Activated CD4-positive, alpha-beta T cell treated with anti-CD3 and anti-CD28 coated beads, Interleukin-2, amount 10 ng/mL, durations not matched to agents 7 days and 5 days (primary cell): Measurements from ENCODE around the gene STAM. TPM values are rescaled to one million over a fixed set of nuclear protein-coding genes. Genes with fewer than 3 reads are reported as not detected.

Experiments used
- CTCF ChIA-PET: fragments of 350-600 bp; sonication (Branson Sonifier 250); formaldehyde crosslinking; loops from one replicate; lab custom pipeline; 2021; ENCODE audit warnings: antibody characterized with exemption; lab: Charles Lee
- POLR2A ChIA-PET: fragments of 350-600 bp; sonication (Branson Sonifier 250); formaldehyde crosslinking; loops from one replicate; lab custom pipeline; 2021; ENCODE audit warnings: antibody characterized with exemption; lab: Charles Lee
- DNase-seq: peaks from one replicate; pipeline ENCODE4 v3.0.0-alpha.2; 2020
- H3K27ac Mint-ChIP-seq: one replicate; pipeline ENCODE4 v1.8.0; 2021; ENCODE audit warnings: mild to moderate bottlenecking, moderate library complexity, mixed read lengths
- H3K27me3 Mint-ChIP-seq: one replicate; pipeline ENCODE4 v1.8.0; 2021; ENCODE audit warnings: mixed read lengths
- H3K36me3 Mint-ChIP-seq: one replicate; pipeline ENCODE4 v1.8.0; 2021; ENCODE audit warnings: low read depth, mixed read lengths
- H3K4me1 Mint-ChIP-seq: one replicate; pipeline ENCODE4 v1.8.0; 2021; ENCODE audit warnings: mixed read lengths
- H3K4me3 Mint-ChIP-seq: one replicate; pipeline ENCODE4 v1.8.0; 2021; ENCODE audit warnings: mild to moderate bottlenecking, moderate library complexity, mixed read lengths
- H3K9me3 Mint-ChIP-seq: one replicate; pipeline ENCODE4 v1.8.0; 2021; ENCODE audit warnings: mixed read lengths
- total RNA-seq, 2 experiments: library from RNA; stranded (reverse); gene quantifications; one replicate each; pipeline ENCODE4 v1.2.3, GENCODE V29; 2021

Gene STAM
- total RNA-seq, 2 experiments from 2014 or later = 16.6 to 23.8 TPM

DNA sequence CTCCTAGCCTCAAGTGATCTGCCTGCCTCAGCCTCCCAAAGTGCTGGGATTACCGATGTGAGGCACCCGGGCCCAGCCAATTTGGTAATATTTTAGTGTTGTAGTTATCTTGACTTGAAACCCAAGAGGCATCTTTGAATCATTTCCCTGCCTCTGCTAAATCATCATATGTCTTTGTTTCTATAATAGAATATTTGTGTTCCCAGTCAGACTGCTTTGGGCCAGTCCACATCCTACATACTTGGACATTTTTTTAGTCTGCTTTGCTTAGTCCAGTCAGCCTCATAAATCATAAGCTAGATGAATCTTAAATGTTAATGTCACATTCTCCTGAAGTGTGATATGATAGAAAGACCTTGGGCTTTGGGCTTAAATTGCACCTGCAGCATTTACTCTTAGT, 5.9 kb downstream of the STAM start:
- peaks cover 34% of the 10 kb centered on the region for H3K9me3 Mint-ChIP-seq

DNA sequence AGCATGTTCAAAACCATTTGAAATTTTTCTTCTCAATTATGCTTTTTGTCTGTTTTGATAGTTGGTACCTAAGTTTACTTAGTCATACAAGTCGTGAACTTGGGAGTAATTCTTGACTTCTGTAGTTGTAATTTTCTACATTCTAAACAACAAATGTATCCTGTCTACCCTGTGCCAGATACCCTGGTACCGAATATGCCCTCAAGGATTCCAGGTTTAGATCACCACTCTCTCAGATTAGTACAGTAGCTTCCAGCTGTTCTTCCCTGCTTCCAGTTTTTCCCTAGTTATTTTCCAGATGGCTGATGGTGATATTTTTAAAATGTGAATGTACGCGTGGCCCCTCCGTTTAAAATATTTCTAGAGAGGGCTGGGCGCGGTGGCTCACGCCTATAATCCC, 6.5 kb downstream of the STAM start:
- H3K9me3 Mint-ChIP-seq = peaks cover 37% of the 10 kb centered on the region
- DNase-seq = no peak
- peaks cover 73% of the 10 kb centered on the region for H3K36me3 Mint-ChIP-seq
- no peaks in the 10 kb centered on the region for H3K27me3 Mint-ChIP-seq
- H3K4me3 Mint-ChIP-seq = no peak overlapping the region
- ChIA-PET CTCF (no interaction called here), POLR2A (no interaction called here)
- H3K27ac Mint-ChIP-seq = no peak overlapping the region
- H3K4me1 Mint-ChIP-seq = peaks cover 65% of the 10 kb centered on the region

More for the DNA sequence above, 5.9 kb downstream of the STAM start:
- no peak overlapping the region for H3K27ac Mint-ChIP-seq
- peaks cover 69% of the 10 kb centered on the region for H3K36me3 Mint-ChIP-seq
- H3K4me3 Mint-ChIP-seq = no peak overlapping the region
- ChIA-PET POLR2A (no interaction called here), CTCF (no interaction called here)
- DNase-seq = no peak
- H3K4me1 Mint-ChIP-seq = peaks cover 63% of the 10 kb centered on the region
- no peaks in the 10 kb centered on the region for H3K27me3 Mint-ChIP-seq

- Mint-ChIP-seq H3K4me1 (peaks cover 63% of the 10 kb centered on the region), H3K36me3 (peaks cover 84% of the 10 kb centered on the region), H3K27ac (no peak overlapping the region), H3K27me3 (no peaks in the 10 kb centered on the region), H3K9me3 (peaks cover 42% of the 10 kb centered on the region), H3K4me3 (no peak overlapping the region)
- POLR2A ChIA-PET = no interaction called here
- DNase-seq = no peak
- CTCF ChIA-PET = interaction anchor here (0.9 kb wide), 1 partner anchor 10 kb away, joined by 4 read pairs; no protein-coding TSS in a partner anchor
These were observed 7.9 kb downstream of the STAM start for GRCh38 chr10:17651896-17652295.

GRCh38 chr10:17652585-17652984, 8.6 kb downstream of the STAM start:
- ChIA-PET CTCF (interaction anchor here (1.2 kb wide), 1 partner anchor 9 kb away, joined by 3 read pairs; the partner anchor contains the start of gene STAM), POLR2A (no interaction called here)
- peaks cover 43% of the 10 kb centered on the region for H3K9me3 Mint-ChIP-seq
- H3K27ac Mint-ChIP-seq = no peak overlapping the region
- H3K4me1 Mint-ChIP-seq = peaks cover 60% of the 10 kb centered on the region
- H3K27me3 Mint-ChIP-seq = no peaks in the 10 kb centered on the region
- no peak for DNase-seq
- H3K36me3 Mint-ChIP-seq = peaks cover 83% of the 10 kb centered on the region
- no peak overlapping the region for H3K4me3 Mint-ChIP-seq

DNA sequence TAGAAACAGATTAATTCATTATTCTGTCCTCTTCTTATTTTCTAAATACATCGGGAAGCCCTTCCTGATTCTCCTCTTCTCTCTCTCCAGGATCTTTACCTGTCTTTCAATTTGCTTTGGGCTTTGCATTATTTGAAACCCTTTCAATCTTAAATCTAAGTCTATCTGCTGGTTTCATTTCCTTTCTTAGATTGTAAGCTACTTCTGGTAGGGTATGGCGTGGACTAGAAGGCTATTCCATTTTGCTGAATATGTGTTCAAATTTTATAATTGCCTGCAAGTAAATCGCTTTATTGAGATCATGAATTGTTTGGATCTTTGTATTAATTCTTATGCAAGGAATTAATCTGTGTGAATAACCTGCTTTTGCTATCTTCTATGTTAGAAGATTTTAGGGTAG, 11.1 kb downstream of the STAM start:
- Mint-ChIP-seq H3K4me1 (peaks cover 45% of the 10 kb centered on the region), H3K4me3 (no peak overlapping the region), H3K36me3 (peaks cover 65% of the 10 kb centered on the region), H3K9me3 (peaks cover 39% of the 10 kb centered on the region), H3K27ac (no peak overlapping the region), H3K27me3 (no peaks in the 10 kb centered on the region)
- CTCF ChIA-PET = no interaction called here
- POLR2A ChIA-PET = interaction anchor here (0.7 kb wide), 1 partner anchor 539 kb away, joined by 3 read pairs; no protein-coding TSS in a partner anchor
- no peak for DNase-seq

GRCh38 chr10:17655567-17656146, 11.7 kb downstream of the STAM start:
- no peak for DNase-seq
- Mint-ChIP-seq H3K4me3 (no peak overlapping the region), H3K36me3 (peaks cover 61% of the 10 kb centered on the region), H3K27ac (no peak overlapping the region), H3K4me1 (peaks cover 39% of the 10 kb centered on the region), H3K9me3 (peaks cover 36% of the 10 kb centered on the region), H3K27me3 (no peaks in the 10 kb centered on the region)
- ChIA-PET POLR2A (interaction anchor here (0.7 kb wide), 1 partner anchor 538 kb away, joined by 3 read pairs; no protein-coding TSS in a partner anchor), CTCF (no interaction called here)

DNA sequence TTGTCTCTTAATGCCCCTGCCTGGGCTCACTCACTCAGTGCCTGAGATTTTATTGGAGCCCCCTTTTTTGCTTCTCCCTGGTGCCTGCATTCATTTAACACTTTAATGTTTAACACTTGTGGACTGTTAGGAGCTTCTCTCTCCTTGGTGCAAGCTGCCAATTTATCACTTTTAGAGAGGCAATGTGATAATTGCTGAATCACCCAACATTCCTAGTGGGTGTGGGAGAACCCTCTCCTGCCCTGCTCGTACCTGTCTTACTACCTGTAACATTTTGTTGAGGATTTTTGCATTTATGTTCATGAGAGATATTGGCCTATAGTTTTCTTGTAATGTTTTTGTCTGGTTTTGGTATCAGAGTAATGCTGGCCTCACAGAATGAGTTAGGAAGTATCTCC, 13.2 kb downstream of the STAM start:
- POLR2A ChIA-PET = no interaction called here
- no peak overlapping the region for H3K27ac Mint-ChIP-seq

GRCh38 chr10:17659365-17659764, 15.4 kb downstream of the STAM start:
- H3K4me3 Mint-ChIP-seq = no peak overlapping the region

More for the DNA sequence above, 13.2 kb downstream of the STAM start:
- H3K36me3 Mint-ChIP-seq = peaks cover 60% of the 10 kb centered on the region
- H3K27me3 Mint-ChIP-seq = no peaks in the 10 kb centered on the region
- peaks cover 30% of the 10 kb centered on the region for H3K9me3 Mint-ChIP-seq
- no peak overlapping the region for H3K4me3 Mint-ChIP-seq
- DNase-seq = no peak
- peaks cover 32% of the 10 kb centered on the region for H3K4me1 Mint-ChIP-seq
- CTCF ChIA-PET = interaction anchor here (0.9 to 1.0 kb wide), 2 partner anchors 15 to 81 kb away, joined by 3 read pairs; no protein-coding TSS in a partner anchor

GRCh38 chr10:17660921-17661320, 17.0 kb downstream of the STAM start:
- POLR2A ChIA-PET = no interaction called here
- CTCF ChIA-PET = no interaction called here
- Mint-ChIP-seq H3K4me1 (peaks cover 25% of the 10 kb centered on the region), H3K27ac (no peak overlapping the region), H3K4me3 (no peak overlapping the region), H3K27me3 (no peaks in the 10 kb centered on the region), H3K36me3 (peaks cover 38% of the 10 kb centered on the region), H3K9me3 (peaks cover 8% of the 10 kb centered on the region)
- no peak for DNase-seq

More at GRCh38 chr10:17659365-17659764, 15.4 kb downstream of the STAM start:
- POLR2A ChIA-PET = no interaction called here
- no peak overlapping the region for H3K27ac Mint-ChIP-seq
- no peak for DNase-seq
- CTCF ChIA-PET = no interaction called here
- peaks cover 40% of the 10 kb centered on the region for H3K4me1 Mint-ChIP-seq
- peaks cover 15% of the 10 kb centered on the region for H3K9me3 Mint-ChIP-seq
- H3K36me3 Mint-ChIP-seq = peaks cover 52% of the 10 kb centered on the region
- no peaks in the 10 kb centered on the region for H3K27me3 Mint-ChIP-seq

DNA sequence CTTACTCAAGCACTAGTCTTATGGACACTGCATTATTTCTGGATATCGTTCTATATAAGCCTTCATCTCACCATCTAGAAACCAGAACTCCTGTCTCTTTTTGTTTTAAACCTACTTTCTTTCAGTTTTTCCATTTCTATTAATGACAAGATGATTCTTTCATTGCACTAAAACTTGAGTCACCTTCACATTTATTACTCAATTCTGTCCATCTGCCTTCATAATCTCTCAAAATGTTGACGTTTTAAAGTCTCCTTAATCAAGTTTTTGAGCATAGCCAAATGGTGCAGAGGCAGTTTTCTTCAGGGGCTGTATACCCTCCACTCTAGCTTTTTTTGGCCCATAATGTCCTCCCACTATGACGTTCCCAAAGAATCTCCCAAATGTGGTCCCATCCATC, 17.6 kb downstream of the STAM start:
- Mint-ChIP-seq H3K9me3 (peaks cover 4% of the 10 kb centered on the region), H3K36me3 (peaks cover 34% of the 10 kb centered on the region), H3K27ac (no peak overlapping the region), H3K4me3 (no peak overlapping the region), H3K4me1 (peaks cover 23% of the 10 kb centered on the region), H3K27me3 (no peaks in the 10 kb centered on the region)
- POLR2A ChIA-PET = no interaction called here
- CTCF ChIA-PET = interaction anchor here (1.1 to 1.2 kb wide), 2 partner anchors 10 to 14 kb away, joined by 3 to 4 read pairs; no protein-coding TSS in a partner anchor
- no peak for DNase-seq

- ChIA-PET POLR2A (no interaction called here), CTCF (interaction anchor here (0.6 to 1.6 kb wide), 5 partner anchors 11 to 969 kb away, joined by 3 to 8 read pairs (median 4); partner anchors contain the start of gene STAM)
- peaks cover 3% of the 10 kb centered on the region for H3K9me3 Mint-ChIP-seq
- no peaks in the 10 kb centered on the region for H3K27me3 Mint-ChIP-seq
- H3K4me3 Mint-ChIP-seq = no peak overlapping the region
- peaks cover 28% of the 10 kb centered on the region for H3K36me3 Mint-ChIP-seq
- no peak overlapping the region for H3K27ac Mint-ChIP-seq
- no peak for DNase-seq
- peaks cover 20% of the 10 kb centered on the region for H3K4me1 Mint-ChIP-seq
These were observed 18.5 kb downstream of the STAM start for GRCh38 chr10:17662193-17663138.

GRCh38 chr10:17663450-17663849, 19.5 kb downstream of the STAM start:
- Mint-ChIP-seq H3K36me3 (peaks cover 33% of the 10 kb centered on the region), H3K27me3 (no peaks in the 10 kb centered on the region), H3K27ac (no peak overlapping the region), H3K4me3 (no peak overlapping the region), H3K4me1 (peaks cover 24% of the 10 kb centered on the region), H3K9me3 (no peaks in the 10 kb centered on the region)
- CTCF ChIA-PET = interaction anchor here (1.6 kb wide), 1 partner anchor 20 kb away, joined by 8 read pairs; the partner anchor contains the start of gene STAM
- DNase-seq = no peak
- POLR2A ChIA-PET = no interaction called here

DNA sequence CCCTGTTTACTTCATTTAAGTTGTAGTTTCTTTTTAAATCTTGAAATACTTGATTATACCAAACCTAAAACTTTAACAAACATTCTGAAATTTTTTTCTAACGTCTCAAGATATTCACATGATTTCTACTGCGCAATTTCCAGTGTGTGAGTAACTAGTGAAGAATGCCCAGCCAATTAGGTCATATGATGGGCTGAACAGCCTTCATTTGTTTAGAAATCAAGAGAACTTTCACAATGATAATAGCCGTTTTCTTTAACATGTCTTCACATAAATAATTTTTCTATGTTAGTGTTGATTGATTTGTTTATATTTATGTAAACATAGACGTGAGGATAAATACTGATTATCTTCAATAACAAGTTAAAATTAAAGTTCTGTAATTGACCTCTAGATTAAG, 21.8 kb downstream of the STAM start:
- POLR2A ChIA-PET = no interaction called here
- CTCF ChIA-PET = no interaction called here
- no peak for DNase-seq
- Mint-ChIP-seq H3K27ac (no peak overlapping the region), H3K27me3 (no peaks in the 10 kb centered on the region), H3K4me3 (no peak overlapping the region), H3K4me1 (peaks cover 41% of the 10 kb centered on the region), H3K36me3 (peaks cover 32% of the 10 kb centered on the region), H3K9me3 (no peaks in the 10 kb centered on the region)
